ENCODE results near the gene ARHGDIA.

The ARHGDIA gene

GRCh38 chr17:81885869-81886548, 14.9 kb upstream of the ARHGDIA start:
- no peak for DNase-seq

DNA sequence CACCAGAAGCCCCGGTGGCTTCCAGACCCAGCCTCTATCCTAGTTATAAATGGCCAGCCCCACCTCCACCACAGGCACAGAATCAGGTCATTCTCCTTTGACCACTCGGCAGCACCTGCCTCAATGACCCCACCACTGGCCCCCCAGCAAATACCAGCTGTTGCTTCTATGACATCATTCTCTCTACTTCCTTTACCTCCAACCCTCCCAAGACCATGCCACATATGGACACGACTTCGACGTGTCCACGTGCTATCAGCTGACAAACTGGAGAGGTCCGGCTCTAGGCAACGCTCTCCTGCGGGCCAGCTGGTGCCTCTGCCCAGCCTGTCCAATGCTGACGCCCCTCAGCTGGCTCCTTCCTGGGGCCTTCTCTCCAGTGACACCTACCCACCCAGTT, 14.3 kb upstream of the ARHGDIA start:
- DNase-seq: no peak

DNA sequence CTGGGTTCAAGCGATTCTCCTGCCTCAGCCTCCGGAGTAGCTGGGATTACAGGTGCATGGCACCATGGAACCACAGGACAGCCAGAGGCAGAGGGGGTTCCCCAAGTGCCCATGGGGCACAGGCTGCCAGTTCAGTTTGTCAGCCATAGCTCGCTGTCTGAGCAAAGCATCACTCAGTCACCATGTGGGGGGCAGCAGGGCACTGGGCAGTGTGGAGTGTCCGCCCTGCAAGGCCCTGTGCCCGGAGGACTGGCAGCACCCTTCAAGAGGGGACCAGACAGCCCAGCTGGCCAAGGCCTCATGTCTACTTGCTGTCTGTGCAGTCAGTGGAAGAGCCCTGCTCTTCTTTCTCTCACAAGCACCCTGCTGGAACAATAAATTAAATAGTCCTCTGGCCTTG, 13.8 kb upstream of the ARHGDIA start:
- DNase-seq: no peak

DNA sequence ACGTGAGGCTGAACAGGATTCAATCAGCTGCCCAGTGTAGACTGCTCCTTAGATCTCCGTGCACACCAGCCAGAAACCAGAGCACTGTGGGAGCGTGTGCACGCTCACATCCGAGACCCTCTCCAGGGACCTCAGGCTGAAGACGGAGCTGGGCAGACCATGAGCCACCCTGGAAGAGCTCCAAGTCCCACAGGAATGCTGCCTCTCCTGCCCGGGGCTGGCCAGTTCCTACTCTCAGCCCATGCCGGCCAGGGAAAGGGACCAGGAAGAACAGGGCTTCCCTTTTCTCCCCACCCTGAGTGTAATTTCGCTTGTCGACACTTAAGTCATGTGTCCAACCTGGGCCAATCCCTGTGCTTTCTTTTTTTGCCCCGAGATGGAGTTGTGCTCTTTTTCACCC, 13.4 kb upstream of the ARHGDIA start:
- no peak for DNase-seq

DNA sequence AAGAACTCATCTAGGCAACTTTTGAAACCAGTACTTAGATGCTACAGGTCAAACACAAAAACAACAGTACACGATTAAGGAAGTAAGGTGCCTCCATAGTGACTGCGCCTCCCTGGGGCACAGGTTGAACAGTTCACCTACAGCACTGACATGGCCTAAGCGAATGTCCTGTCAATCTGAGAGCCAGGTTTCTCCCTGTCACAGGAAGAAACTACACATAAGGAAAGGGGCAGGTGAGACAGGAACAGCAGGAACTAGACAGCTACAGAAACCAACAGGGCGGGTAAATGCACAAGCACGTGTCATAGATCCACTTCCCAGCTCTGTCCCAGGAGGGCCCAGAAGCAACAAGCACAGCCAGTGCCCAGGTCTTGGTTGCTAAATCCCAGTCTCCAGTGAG, 8.0 kb upstream of the ARHGDIA start:
- no peak for DNase-seq

GRCh38 chr17:81878294-81878693, 7.2 kb upstream of the ARHGDIA start:
- DNase-seq: no peak

- DNase-seq: no peak
Observed at GRCh38 chr17:81877569-81877968, 6.4 kb upstream of the ARHGDIA start.

DNA sequence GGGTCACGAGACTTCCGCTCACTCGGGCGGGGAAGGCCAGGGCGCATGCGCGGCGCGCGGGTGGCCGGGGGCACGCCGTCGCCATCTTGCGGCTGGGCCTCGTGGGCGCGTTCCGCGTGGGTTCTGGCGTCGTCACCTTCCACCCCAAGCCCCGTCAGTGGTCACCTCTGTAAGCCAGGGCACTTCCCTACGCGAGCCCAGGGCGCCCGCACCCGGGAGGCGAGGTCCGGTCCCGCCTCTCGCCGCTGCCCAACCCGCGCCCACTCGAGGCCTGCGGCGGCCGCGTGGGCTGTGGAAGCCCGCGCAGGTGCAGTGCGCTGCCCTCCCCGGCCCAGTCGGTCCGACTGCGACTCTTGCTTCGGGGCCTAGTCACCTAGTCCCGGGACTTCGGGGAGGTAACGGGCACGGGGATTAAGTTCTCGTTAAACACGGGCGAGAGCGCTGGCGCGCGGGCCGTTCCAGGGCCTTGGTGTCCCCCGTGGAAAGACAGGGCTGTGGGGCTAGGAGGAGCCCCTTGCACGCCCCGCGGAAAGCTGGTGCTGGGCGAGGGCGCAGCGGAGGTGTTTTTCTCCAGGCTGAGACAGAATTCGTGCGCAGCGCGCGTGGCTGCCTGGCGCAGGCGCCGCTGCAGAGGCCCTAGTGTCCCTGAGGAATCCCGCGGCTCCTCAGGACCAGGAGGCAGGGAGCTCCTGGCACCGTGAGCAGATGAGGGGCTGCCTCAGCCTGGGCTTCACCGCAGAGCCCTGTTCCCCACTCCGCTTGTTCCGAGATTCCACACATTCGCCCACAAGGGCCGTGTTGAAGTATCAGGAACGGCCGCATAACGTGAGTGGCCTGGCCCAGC, 472 bp upstream of the ARHGDIA start:
- DNase-seq: peak; percentile 95

GRCh38 chr17:81870131-81870980, 781 bp downstream of the ARHGDIA start:
- peak; percentile 19 for DNase-seq

DNA sequence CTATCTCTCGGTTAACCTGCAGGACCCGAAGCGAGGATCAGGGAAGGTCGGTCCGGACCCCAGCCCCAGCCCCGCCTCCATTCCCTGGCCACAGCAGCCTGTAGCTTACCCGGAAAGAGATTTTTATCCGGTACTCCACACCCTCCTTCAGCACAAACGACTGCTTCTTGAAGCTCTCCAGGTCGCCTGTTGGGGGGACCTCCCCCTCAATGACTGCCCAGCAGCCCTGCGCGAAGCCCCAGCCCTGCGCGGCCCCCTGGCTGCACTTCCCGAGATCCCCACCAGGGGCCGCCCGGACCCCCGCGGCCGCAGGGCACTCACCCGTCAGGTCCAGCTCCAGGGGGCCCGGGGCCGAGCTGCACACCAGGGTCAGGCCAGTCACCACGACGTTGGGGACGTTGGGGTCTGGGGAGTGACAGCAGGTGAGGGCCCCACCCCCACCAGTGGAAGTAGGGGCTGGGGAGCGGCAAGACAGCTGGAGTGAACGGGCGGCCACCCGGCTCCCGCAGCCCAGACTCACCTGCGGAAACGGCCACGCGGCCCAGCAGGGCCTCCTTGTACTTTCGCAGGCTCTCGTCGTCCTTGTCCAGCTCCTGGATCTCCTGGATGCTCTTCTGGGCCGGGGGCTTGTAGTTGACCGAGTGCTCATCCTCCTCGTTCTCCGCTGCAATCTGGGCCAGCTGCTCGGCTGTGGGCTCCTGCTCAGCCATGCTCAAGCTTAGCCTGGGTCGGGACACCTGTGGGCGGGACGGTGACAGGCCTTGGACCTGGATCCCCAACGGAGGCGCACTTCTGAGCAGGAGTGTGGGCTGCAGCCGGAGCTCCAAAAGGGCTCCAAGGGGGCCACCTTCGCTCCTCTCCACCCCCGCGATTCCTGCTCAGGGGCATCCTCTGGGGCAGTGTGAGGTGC, 1.7 kb downstream of the ARHGDIA start:
- DNase-seq: no peak

GRCh38 chr17:81868674-81869220, 2.4 kb downstream of the ARHGDIA start:
- DNase-seq: no peak

GRCh38 chr17:81867991-81868673, 3.0 kb downstream of the ARHGDIA start:
- DNase-seq: no peak

DNA sequence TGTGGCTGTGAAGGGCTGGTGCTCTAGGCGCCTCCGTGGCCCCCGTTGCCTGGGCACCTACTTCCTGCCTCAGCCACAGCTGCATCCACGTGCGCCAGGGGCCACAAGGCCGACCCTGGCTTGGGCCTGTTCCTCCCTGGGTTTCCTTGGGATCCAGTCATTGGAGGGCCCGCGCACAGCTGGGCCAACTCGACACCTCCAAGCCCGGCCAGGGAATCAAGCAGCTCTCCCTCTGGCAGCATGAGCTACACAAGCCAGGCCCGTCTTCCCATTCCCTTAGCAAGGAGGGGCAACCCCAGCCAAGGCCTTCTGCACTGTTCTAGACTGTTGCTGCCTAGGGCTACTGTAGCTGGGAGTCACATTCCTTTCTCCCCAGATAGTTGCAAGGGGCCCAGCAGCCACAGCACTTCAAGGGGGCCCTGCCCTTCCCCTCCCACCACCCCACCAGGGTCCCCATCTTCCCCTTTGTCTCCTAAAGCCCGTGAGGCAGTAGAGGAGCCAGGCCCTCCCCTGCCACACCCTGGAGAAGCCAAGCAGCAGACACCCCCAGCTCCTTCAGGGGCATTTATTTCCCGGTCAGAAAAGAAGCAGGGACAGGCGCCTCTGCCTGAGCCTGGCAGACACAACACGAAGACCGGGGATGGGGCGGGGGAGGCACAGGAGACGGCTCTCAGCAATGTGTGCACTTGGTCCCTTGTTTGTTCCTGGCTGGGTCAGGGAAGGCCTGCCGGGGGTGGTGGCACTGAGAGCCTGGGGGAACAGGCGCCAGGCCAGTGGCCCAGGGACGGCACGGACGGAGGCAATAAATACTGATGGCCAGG, 3.8 kb downstream of the ARHGDIA start:
- no peak for DNase-seq

GRCh38 chr17:81866440-81867169, 4.5 kb downstream of the ARHGDIA start:
- DNase-seq: no peak

- no peak for DNase-seq
Observed at GRCh38 chr17:81865733-81866439, 5.3 kb downstream of the ARHGDIA start.

- no peak for DNase-seq
Observed at GRCh38 chr17:81865358-81865732, 5.8 kb downstream of the ARHGDIA start.

- no peak for DNase-seq
Observed at GRCh38 chr17:81863833-81864768, 7.0 kb downstream of the ARHGDIA start.

- DNase-seq: no peak
Observed at GRCh38 chr17:81863123-81863675, 7.9 kb downstream of the ARHGDIA start.
